Measurements from ENCODE around the gene CCDC24. TPM values are rescaled to one million over a fixed set of nuclear protein-coding genes. Genes with fewer than 3 reads are reported as not detected.

The CCDC24 gene
- total and polyA plus RNA-seq, 2 of the 4 experiments (the other 2 are of a cell fraction): 1.4 to 4.6 TPM

- Histone ChIP-seq H3K36me3 (ENCODE audit: control insufficient read depth, insufficient read depth, low read length) (peaks cover 5% of the 10 kb centered on the region; the same call in 1 of the 2 replicates), H2BK20ac (ENCODE audit: low read depth, low read length) (no peak overlapping the region), H4K5ac (ENCODE audit: low read depth, low read length) (no peak overlapping the region), H3K9me1 (ENCODE audit: insufficient read depth, low read length) (no peaks in the 10 kb centered on the region), H3K18ac (ENCODE audit: low read depth, low read length) (no peak overlapping the region), H3K14ac (replicated peaks; ENCODE audit: low read depth, low read length) (no peak overlapping the region), H2BK5ac (ENCODE audit: low read depth, low read length, poor library complexity, severe bottlenecking) (no peak overlapping the region), H3K4me2 (ENCODE audit: low read depth, low read length) (no peak overlapping the region), H3K4me1 (ENCODE audit: control insufficient read depth, insufficient read depth, low read length) (no peaks in the 10 kb centered on the region), H2AFZ (replicated peaks; ENCODE audit: low read length, poor library complexity) (no peak overlapping the region), H3K9ac (ENCODE audit: low read depth, low read length) (no peak overlapping the region), H3K27ac (ENCODE audit: insufficient read depth, low read length) (no peak overlapping the region), H4K20me1 (ENCODE audit: insufficient read depth, low read length) (no peaks in the 10 kb centered on the region), H2AK9ac (replicated peaks; ENCODE audit: low read depth, low read length, poor library complexity) (no peak overlapping the region), H2AK5ac (ENCODE audit: low read depth, low read length) (no peak overlapping the region), H3K9me3 (ENCODE audit: control insufficient read depth, insufficient read depth, low read length) (no peaks in the 10 kb centered on the region), H4K8ac (ENCODE audit: low read depth in 2 of 2, low read length in 2 of 2) (no peak overlapping the region), H3K23ac (ENCODE audit: low read depth, low read length) (no peak overlapping the region), H3K56ac (ENCODE audit: extremely low read depth, insufficient read depth, low read length) (no peak overlapping the region), H3K79me1 (ENCODE audit: low read depth in 1 of 2, low read length in 2 of 2) (no peaks in the 10 kb centered on the region), H2BK120ac (ENCODE audit: low read depth, low read length) (no peak overlapping the region), H3K27me3 (ENCODE audit: control insufficient read depth, insufficient read depth, low read length) (no peaks in the 10 kb centered on the region), H3K4ac (ENCODE audit: low read depth, low read length) (no peak overlapping the region), H2BK15ac (ENCODE audit: low read depth, low read length) (no peak overlapping the region), H4K91ac (ENCODE audit: insufficient read depth, low read depth, low read length) (no peak overlapping the region), H3K4me3 (ENCODE audit: insufficient read depth, low read depth, low read length) (no peak overlapping the region)
- CTCF ChIA-PET: no interaction called here
- ATAC-seq (ENCODE audit: low read depth): no peak
- no TSS peak for BruUV-seq (replicated peaks)
- dilution Hi-C loops (cut with HindIII; ENCODE audit: low sequenced_read_pairs, unreplicated experiment) (no loop called here), intact Hi-C loops (cut with micrococcal nuclease) (no loop called here), in situ Hi-C loops (cut with MboI; ENCODE audit: low sequenced_read_pairs) (loop anchor here (10.0 kb wide), 1 partner anchor 572 kb away; no protein-coding TSS in a partner anchor)
- WGBS, 2 experiments (ENCODE audit: extremely low coverage in 2 of 2, insufficient read length in 1 of 2): 100% methylated on average over 1 of the region's 2 CpGs; no CpG with 5 or more reads in 1 of the 2 experiments
- POLR2A ChIA-PET (ENCODE audit: unreplicated experiment): no interaction called here
- no peak for TF ChIP-seq USF2 (IDR thresholded peaks at IDR 0.05; ENCODE audit: low read depth, low read length)
- no peak for TF ChIP-seq RCOR1 (IDR thresholded peaks at IDR 0.05; ENCODE audit: insufficient replicate concordance, low read length)
- no peak for TF ChIP-seq SMC3 (IDR thresholded peaks at IDR 0.05; ENCODE audit: low read depth, low read length)
- TF ChIP-seq, protein P1, sequence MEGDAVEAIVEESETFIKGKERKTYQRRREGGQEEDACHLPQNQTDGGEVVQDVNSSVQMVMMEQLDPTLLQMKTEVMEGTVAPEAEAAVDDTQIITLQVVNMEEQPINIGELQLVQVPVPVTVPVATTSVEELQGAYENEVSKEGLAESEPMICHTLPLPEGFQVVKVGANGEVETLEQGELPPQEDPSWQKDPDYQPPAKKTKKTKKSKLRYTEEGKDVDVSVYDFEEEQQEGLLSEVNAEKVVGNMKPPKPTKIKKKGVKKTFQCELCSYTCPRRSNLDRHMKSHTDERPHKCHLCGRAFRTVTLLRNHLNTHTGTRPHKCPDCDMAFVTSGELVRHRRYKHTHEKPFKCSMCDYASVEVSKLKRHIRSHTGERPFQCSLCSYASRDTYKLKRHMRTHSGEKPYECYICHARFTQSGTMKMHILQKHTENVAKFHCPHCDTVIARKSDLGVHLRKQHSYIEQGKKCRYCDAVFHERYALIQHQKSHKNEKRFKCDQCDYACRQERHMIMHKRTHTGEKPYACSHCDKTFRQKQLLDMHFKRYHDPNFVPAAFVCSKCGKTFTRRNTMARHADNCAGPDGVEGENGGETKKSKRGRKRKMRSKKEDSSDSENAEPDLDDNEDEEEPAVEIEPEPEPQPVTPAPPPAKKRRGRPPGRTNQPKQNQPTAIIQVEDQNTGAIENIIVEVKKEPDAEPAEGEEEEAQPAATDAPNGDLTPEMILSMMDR (conservative IDR thresholded peaks at IDR 0.05; ENCODE audit: low read depth, low read length): no peak
- no peak for TF ChIP-seq CEBPB (IDR thresholded peaks at IDR 0.05; ENCODE audit: low read depth, low read length)
- TF ChIP-seq MAZ (IDR thresholded peaks at IDR 0.05; ENCODE audit: borderline replicate concordance, low read depth, low read length): no peak
- TF ChIP-seq CHD1 (IDR thresholded peaks at IDR 0.05; ENCODE audit: low read depth, low read length): no peak
- TF ChIP-seq RAD21 (IDR thresholded peaks at IDR 0.05; ENCODE audit: low read length): no peak
- TF ChIP-seq RFX5 (IDR thresholded peaks at IDR 0.05; ENCODE audit: low read depth, low read length): no peak
- TF ChIP-seq ELK1 (IDR thresholded peaks at IDR 0.05; ENCODE audit: borderline replicate concordance, low read depth, low read length): no peak
- no peak for TF ChIP-seq FOS (IDR thresholded peaks at IDR 0.05; ENCODE audit: low read depth, low read length)
- TF ChIP-seq NFE2L2 (IDR thresholded peaks at IDR 0.05; ENCODE audit: low read depth, low read length): no peak
- TF ChIP-seq MXI1 (IDR thresholded peaks at IDR 0.05; ENCODE audit: borderline replicate concordance, low read depth, low read length): no peak
- TF ChIP-seq BHLHE40 (IDR thresholded peaks at IDR 0.05; ENCODE audit: low read depth, low read length): no peak
- no peak for TF ChIP-seq POLR2A (IDR thresholded peaks at IDR 0.05; ENCODE audit: low read depth, low read length)
- TF ChIP-seq MAFK (IDR thresholded peaks at IDR 0.05; ENCODE audit: low read depth, low read length): no peak
- DNase-seq: no peak
Observed at GRCh38 chr1:44012404-44012803, 21.0 kb downstream of the CCDC24 start.
